ENCODE measurements around the gene GKN2. TPM values are rescaled to one million over a fixed set of nuclear protein-coding genes. Genes with fewer than 3 reads are reported as not detected.
"Not testable (repeated sequence)": the region's sequence is repeated elsewhere in the genome, so short reads cannot be mapped to it uniquely, and the experiment has no call there.

The GKN2 gene
- total RNA-seq, 4 donors from 2014 or later: not detected

GRCh38 chr2:68964282-68964681, 11.6 kb upstream of the GKN2 start:
- DNase-seq (ENCODE audit: low spot score in 2 of 2): no peak
- Histone ChIP-seq H3K27me3 (no peaks in the 10 kb centered on the region), H3K4me1 (no peaks in the 10 kb centered on the region), H3K27ac (no peak overlapping the region), H3K36me3 (no peaks in the 10 kb centered on the region), H3K4me3 (no peak overlapping the region), H3K9me3 (no peaks in the 10 kb centered on the region)
- TF ChIP-seq CTCF (IDR thresholded peaks at IDR 0.05): no peak

GRCh38 chr2:68961380-68961779, 8.7 kb upstream of the GKN2 start:
- Histone ChIP-seq H3K27ac (no peak overlapping the region), H3K4me3 (no peak overlapping the region), H3K4me1 (no peaks in the 10 kb centered on the region), H3K9me3 (no peaks in the 10 kb centered on the region), H3K36me3 (no peaks in the 10 kb centered on the region), H3K27me3 (no peaks in the 10 kb centered on the region)
- DNase-seq (ENCODE audit: low spot score in 2 of 2): no peak
- WGBS, 2 donors: 90 to 95% methylated on average over 4 of the region's 4 CpGs
- TF ChIP-seq EP300 (IDR thresholded peaks at IDR 0.05) (no peak), POLR2A (IDR thresholded peaks at IDR 0.05) (no peak), CTCF (IDR thresholded peaks at IDR 0.05) (no peak)

GRCh38 chr2:68959001-68959400, 6.3 kb upstream of the GKN2 start:
- Histone ChIP-seq H3K9me3 (no peaks in the 10 kb centered on the region), H3K27me3 (no peaks in the 10 kb centered on the region), H3K36me3 (no peaks in the 10 kb centered on the region), H3K4me1 (no peaks in the 10 kb centered on the region), H3K27ac (no peak overlapping the region), H3K4me3 (no peak overlapping the region)
- WGBS, 2 donors: 95 to 97% methylated on average over 1 of the region's 1 CpG
- no peak for DNase-seq (ENCODE audit: low spot score in 2 of 2)
- TF ChIP-seq POLR2A (IDR thresholded peaks at IDR 0.05) (no peak), CTCF (IDR thresholded peaks at IDR 0.05) (no peak), EP300 (IDR thresholded peaks at IDR 0.05) (no peak)

- not testable (repeated sequence) for H3K27me3 ChIP-seq; H3K27ac ChIP-seq; H3K4me1 ChIP-seq; H3K4me3 ChIP-seq; H3K36me3 ChIP-seq; DNase-seq (ENCODE audit: low spot score in 2 of 2); H3K9me3 ChIP-seq
- WGBS, 2 donors: 97 to 98% methylated on average over 5 of the region's 5 CpGs
Observed at GRCh38 chr2:68955432-68955831, 2.7 kb upstream of the GKN2 start.

- Histone ChIP-seq H3K27ac (no peak overlapping the region), H3K36me3 (no peaks in the 10 kb centered on the region), H3K4me1 (no peaks in the 10 kb centered on the region), H3K9me3 (no peaks in the 10 kb centered on the region), H3K4me3 (no peak overlapping the region), H3K27me3 (no peaks in the 10 kb centered on the region)
- WGBS, 2 donors: 67 to 69% methylated on average over 4 of the region's 4 CpGs
- TF ChIP-seq CTCF (IDR thresholded peaks at IDR 0.05) (no peak), EP300 (IDR thresholded peaks at IDR 0.05) (no peak), POLR2A (IDR thresholded peaks at IDR 0.05) (no peak)
- no peak for DNase-seq (ENCODE audit: low spot score in 2 of 2)
Observed at GRCh38 chr2:68951899-68952298, 794 bp downstream of the GKN2 start.

- H3K4me1 ChIP-seq: peaks cover 0 to 3% (median 0%) of the 10 kb centered on the region in 4 donors
- no peaks in the 10 kb centered on the region for H3K36me3 ChIP-seq
- no peak for DNase-seq (ENCODE audit: low spot score in 2 of 2)
- no peaks in the 10 kb centered on the region for H3K9me3 ChIP-seq
- 78 to 91% methylated on average over 1 of the region's 1 CpG for WGBS, 2 donors
- TF ChIP-seq EP300 (IDR thresholded peaks at IDR 0.05): no peak
- TF ChIP-seq CTCF (IDR thresholded peaks at IDR 0.05): no peak
- no peak for TF ChIP-seq POLR2A (IDR thresholded peaks at IDR 0.05)
- H3K27ac ChIP-seq: no peak overlapping the region
- H3K27me3 ChIP-seq: no peaks in the 10 kb centered on the region
- H3K4me3 ChIP-seq: no peak overlapping the region
Observed at GRCh38 chr2:68948710-68949109, 4.0 kb downstream of the GKN2 start.

Measured in tibial nerve (tissue), 4 donors.